ENCODE measurements around the gene NUP205.

DNA sequence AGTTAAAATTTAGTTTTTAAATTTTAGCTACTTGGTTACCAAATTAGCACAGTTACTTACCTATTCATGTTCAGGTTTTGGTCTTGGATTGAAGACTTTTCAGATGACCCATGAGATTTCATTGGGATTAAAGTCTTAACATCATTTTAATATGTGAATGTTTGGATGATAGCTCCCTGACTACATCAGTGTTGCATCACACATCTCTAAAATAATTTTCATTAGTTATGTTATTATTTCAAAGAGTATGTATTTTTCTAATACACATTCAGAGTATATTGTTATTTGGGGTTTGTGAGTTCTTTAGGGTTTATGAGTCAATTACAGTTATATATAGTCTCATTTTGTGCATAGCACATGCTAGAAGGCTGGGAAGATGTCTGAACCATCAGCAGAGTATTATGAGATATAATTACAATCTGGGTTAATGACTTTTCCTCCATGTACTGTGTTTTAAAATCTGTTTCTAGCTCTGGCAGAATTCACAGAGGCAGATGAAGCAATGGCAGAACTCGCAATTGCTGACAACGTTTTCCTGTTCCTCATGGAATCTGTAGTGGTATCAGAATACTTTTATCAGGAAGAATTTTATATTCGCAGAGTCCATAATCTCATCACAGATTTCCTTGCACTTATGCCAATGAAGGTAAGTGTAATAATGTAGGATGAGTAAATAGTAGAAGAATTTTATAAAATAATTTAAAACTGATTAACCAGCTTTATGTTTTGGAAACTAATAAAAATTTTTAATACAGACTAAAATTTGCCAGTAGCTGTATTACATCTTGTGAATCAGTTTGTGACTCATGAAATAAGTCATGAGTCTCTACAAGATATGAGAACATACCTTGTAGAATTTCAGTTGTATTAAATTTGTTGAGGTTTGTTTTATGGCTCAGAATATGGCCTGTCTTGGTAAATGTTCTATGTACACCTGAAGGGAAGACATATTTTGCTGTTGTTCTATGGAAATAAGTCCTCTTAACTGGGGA lies 26.9 kb downstream of the NUP205 start:
- no peak for TF ChIP-seq POLR2A (IDR thresholded peaks at IDR 0.05; ENCODE audit: low read depth, low read length)
- TF ChIP-seq POLR2AphosphoS5 (IDR thresholded peaks at IDR 0.05; ENCODE audit: low read depth, low read length) = no peak
- TF ChIP-seq TAF1 (IDR thresholded peaks at IDR 0.05; ENCODE audit: low read depth, low read length) = no peak
- TF ChIP-seq SPI1 (IDR thresholded peaks at IDR 0.05; ENCODE audit: low read depth, low read length) = no peak
- TF ChIP-seq PAX5 (IDR thresholded peaks at IDR 0.05; ENCODE audit: insufficient read depth, low read length, severe bottlenecking) = no peak

Data from GM12891 (cell line).